ENCODE results near the gene NEURL2. TPM values are rescaled to one million over a fixed set of nuclear protein-coding genes. Genes with fewer than 3 reads are reported as not detected.

The NEURL2 gene, protein sequence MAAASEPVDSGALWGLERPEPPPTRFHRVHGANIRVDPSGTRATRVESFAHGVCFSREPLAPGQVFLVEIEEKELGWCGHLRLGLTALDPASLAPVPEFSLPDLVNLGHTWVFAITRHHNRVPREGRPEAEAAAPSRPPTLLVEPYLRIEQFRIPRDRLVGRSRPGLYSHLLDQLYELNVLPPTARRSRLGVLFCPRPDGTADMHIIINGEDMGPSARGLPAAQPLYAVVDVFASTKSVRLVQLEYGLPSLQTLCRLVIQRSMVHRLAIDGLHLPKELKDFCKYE
- total RNA-seq, result 4.0 TPM

DNA sequence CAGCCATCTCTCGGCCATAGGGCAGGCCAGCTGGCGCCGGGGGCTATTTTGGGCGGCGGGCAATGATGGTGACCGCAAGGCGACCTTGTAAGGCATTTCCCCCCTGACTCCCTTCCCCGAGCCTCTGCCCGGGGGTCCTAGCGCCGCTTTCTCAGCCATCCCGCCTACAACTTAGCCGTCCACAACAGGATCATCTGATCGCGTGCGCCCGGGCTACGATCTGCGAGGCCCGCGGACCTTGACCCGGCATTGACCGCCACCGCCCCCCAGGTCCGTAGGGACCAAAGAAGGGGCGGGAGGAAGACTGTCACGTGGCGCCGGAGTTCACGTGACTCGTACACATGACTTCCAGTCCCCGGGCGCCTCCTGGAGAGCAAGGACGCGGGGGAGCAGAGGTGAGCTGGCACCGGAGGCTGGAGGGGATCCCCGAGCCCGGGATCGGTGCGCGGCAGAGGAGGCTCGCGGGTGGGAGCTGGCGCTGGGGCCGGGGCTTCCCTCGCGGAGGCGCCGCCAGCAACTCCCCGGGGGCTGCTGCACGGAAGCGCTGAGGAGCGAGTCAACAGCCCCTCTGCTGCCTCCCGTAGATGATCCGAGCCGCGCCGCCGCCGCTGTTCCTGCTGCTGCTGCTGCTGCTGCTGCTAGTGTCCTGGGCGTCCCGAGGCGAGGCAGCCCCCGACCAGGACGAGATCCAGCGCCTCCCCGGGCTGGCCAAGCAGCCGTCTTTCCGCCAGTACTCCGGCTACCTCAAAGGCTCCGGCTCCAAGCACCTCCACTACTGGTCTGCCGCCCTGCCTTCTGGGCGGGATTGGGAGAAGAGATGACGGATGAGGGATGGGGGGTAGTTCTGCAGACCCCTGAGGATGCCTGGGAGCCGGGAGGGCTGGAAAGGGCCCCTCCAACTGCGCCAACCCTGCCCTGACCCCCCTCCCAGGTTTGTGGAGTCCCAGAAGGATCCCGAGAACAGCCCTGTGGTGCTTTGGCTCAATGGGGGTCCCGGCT is at the start of gene NEURL2, which contains the start of gene CTSA:
NEURL2 (minus strand) TSS at position 224 of the 999 bp plus-strand sequence; CDS start at position 7, 217 bp downstream.
CTSA (plus strand) TSS at position 351 of the 999 bp plus-strand sequence; CDS start at position 585, 234 bp downstream.
- Histone ChIP-seq H3K36me3 (peaks cover 20 to 40% of the 10 kb centered on the region in 2 donors), H3K9me3 (no peaks in the 10 kb centered on the region), H3K4me1 (peaks cover 8 to 12% of the 10 kb centered on the region in 2 donors), H3K4me3 (peak within 1 kb of the TSS; percentile 71 to 87), H3K27ac (peak within 1 kb of the TSS; percentile 68 to 71), H3K27me3 (no peaks in the 10 kb centered on the region)
- peak; percentile 76 to 96 for DNase-seq (ENCODE audit: low spot score in 2 of 2)
- intact Hi-C loops (cut with DNase I), result loop anchor here (1.0 to 2.0 kb wide), 6 partner anchors 19 to 92 kb away; partner anchors contain the start of genes ACOT8, PCIF1 and ZSWIM3
- TF ChIP-seq, protein P1, sequence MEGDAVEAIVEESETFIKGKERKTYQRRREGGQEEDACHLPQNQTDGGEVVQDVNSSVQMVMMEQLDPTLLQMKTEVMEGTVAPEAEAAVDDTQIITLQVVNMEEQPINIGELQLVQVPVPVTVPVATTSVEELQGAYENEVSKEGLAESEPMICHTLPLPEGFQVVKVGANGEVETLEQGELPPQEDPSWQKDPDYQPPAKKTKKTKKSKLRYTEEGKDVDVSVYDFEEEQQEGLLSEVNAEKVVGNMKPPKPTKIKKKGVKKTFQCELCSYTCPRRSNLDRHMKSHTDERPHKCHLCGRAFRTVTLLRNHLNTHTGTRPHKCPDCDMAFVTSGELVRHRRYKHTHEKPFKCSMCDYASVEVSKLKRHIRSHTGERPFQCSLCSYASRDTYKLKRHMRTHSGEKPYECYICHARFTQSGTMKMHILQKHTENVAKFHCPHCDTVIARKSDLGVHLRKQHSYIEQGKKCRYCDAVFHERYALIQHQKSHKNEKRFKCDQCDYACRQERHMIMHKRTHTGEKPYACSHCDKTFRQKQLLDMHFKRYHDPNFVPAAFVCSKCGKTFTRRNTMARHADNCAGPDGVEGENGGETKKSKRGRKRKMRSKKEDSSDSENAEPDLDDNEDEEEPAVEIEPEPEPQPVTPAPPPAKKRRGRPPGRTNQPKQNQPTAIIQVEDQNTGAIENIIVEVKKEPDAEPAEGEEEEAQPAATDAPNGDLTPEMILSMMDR (IDR thresholded peaks at IDR 0.05), result no peak

DNA sequence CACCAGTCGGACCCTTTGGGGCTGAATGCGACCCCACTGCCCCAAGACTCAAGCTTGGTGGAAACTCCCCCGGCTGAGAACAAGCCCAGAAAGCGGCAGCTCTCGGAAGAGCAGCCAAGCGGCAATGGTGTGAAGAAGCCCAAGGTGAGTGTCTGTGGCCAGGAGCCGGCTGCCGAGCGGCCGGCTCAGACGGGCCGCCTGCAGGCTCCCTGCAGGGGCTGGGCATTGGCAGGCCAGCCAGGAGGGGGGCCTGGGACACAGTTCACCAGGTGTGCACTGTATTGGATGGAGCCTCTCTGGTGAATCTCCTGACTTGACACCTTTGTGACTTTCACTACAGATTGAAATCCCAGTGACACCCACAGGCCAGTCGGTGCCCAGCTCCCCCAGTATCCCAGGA is 49.5 kb upstream of the NEURL2 start:
- no peaks in the 10 kb centered on the region for H3K9me3 ChIP-seq
- H3K4me1 ChIP-seq, result peaks cover 5 to 9% of the 10 kb centered on the region in 2 donors
- no peak for DNase-seq (ENCODE audit: low spot score in 2 of 2)
- H3K27ac ChIP-seq, result no peak overlapping the region
- peaks cover 81 to 83% of the 10 kb centered on the region in 2 donors for H3K36me3 ChIP-seq
- H3K27me3 ChIP-seq, result no peaks in the 10 kb centered on the region
- H3K4me3 ChIP-seq, result no peak overlapping the region
- TF ChIP-seq, protein P1 (IDR thresholded peaks at IDR 0.05), result no peak
- intact Hi-C loops (cut with DNase I), result no loop called here

DNA sequence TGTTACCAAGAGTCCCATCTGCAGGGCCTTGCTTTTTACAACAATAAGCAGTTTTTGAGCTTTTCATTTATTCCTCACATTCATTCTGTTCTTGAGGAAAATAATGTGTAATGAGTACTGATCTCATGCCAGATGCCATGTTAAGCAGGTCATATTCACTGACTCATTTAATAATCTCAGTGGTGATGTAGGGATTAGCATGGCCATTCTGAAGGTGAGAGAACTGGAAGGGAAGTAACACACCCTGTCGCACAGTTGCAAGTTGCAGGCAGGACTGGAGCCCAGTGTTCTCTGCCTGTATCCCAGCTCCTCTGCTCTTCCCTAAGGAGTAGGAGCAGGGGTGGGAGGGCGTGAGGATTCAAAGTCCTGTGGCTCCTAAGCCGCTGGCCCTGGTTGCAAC is 49.0 kb upstream of the NEURL2 start:
- H3K4me1 ChIP-seq, result peaks cover 5 to 9% of the 10 kb centered on the region in 2 donors
- no peak overlapping the region for H3K27ac ChIP-seq
- peaks cover 77 to 79% of the 10 kb centered on the region in 2 donors for H3K36me3 ChIP-seq
- H3K9me3 ChIP-seq, result no peaks in the 10 kb centered on the region
- TF ChIP-seq, protein P1 (IDR thresholded peaks at IDR 0.05), result no peak
- H3K4me3 ChIP-seq, result no peak overlapping the region
- H3K27me3 ChIP-seq, result no peaks in the 10 kb centered on the region
- intact Hi-C loops (cut with DNase I), result no loop called here
- no peak for DNase-seq (ENCODE audit: low spot score in 2 of 2)

DNA sequence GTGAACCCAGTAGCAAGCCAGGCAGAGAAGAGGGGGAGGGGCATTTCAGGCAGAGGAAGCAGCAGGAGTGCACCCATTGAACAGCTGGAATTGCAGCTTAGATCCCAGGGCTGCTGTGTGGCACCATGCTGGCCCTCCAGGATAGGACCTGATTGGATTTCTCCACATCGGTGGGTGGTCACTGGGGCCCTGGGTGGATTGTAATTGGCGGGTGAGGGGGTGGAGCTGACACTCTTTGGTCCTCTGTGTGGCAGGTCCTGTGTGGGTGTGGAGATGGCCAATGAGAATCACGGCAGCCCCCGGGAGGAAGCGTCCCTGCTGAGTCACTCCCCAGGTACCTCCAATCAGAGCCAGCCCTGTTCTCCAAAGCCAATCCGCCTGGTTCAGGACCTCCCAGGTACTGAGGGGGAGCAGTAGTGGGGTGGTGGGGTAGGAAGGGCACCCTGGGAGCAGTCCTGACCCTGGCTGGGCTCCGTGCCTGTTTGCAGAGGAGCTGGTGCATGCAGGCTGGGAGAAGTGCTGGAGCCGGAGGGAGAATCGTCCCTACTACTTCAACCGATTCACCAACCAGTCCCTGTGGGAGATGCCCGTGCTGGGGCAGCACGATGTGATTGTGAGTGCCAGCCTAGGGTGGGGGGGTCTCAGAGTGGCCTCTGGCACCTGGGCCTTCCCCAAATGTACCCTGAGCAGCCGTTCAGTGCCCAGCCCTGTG is 47.9 kb upstream of the NEURL2 start:
- intact Hi-C loops (cut with DNase I), result no loop called here
- TF ChIP-seq, protein P1 (IDR thresholded peaks at IDR 0.05), result no peak
- no peak for DNase-seq (ENCODE audit: low spot score in 2 of 2)
- no peaks in the 10 kb centered on the region for H3K9me3 ChIP-seq
- H3K27me3 ChIP-seq, result no peaks in the 10 kb centered on the region
- H3K4me1 ChIP-seq, result peaks cover 5 to 9% of the 10 kb centered on the region in 2 donors
- H3K36me3 ChIP-seq, result peaks cover 65 to 67% of the 10 kb centered on the region in 2 donors
- no peak overlapping the region for H3K4me3 ChIP-seq
- no peak overlapping the region for H3K27ac ChIP-seq

DNA sequence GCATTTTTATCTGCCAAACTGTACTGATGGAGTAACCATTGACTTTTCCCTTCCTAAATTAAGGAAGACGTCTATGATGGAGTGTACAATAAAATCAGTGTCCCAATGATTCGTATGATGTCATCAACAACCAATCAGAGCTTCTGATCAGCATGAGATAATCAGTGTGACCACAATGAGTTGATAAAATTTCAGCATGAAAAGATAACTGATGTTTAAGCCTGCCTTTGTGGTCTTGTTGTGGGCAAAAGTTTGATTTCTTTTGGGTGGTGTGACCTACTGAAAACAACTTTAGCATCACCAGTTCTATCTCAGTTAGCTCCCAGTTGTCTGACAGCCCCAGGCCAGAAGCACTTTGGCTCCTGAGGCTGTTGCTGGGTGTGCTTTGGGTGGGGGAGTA is 46.8 kb upstream of the NEURL2 start:
- Histone ChIP-seq H3K27ac (no peak overlapping the region), H3K36me3 (peaks cover 54 to 56% of the 10 kb centered on the region in 2 donors)

More for the DNA sequence above, 46.8 kb upstream of the NEURL2 start:
- Histone ChIP-seq H3K4me3 (no peak overlapping the region), H3K4me1 (peaks cover 5 to 16% of the 10 kb centered on the region in 2 donors), H3K27me3 (no peaks in the 10 kb centered on the region), H3K9me3 (no peaks in the 10 kb centered on the region)
- no peak for DNase-seq (ENCODE audit: low spot score in 2 of 2)
- TF ChIP-seq, protein P1 (IDR thresholded peaks at IDR 0.05), result no peak
- intact Hi-C loops (cut with DNase I), result no loop called here
